Measurements from ENCODE around the gene SIGLEC5.

SIGLEC5 gene

GRCh38 chr19:51587264-51588191 is 42.7 kb downstream of the SIGLEC5 start:
- no peak for DNase-seq

- DNase-seq, result no peak
Observed at GRCh38 chr19:51586799-51587198, 43.4 kb downstream of the SIGLEC5 start.

GRCh38 chr19:51586103-51586728 is 44.0 kb downstream of the SIGLEC5 start:
- DNase-seq, result no peak

- no peak for DNase-seq
Observed at GRCh38 chr19:51576850-51577249, 53.4 kb downstream of the SIGLEC5 start.

- DNase-seq, result no peak
Observed at GRCh38 chr19:51573331-51573730, 56.9 kb downstream of the SIGLEC5 start.

DNA sequence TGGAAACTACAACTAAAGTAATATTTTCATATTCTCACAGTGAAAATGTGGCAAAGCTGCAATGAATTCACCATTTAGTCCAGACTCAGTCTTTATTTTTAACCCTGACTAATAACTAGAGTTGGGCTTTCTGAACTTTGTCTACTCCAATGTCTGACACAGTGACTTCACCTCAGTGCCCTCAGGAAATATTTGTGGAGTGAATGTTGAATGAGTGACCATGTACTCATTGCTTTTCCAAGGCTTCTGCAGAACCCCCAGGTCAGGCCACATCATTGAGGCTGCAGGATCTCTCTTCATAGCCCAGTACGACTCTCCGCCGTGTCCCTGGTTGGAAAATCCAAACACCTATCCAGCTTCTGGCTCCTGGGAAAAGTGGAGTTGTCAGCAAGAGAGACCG is 57.3 kb downstream of the SIGLEC5 start:
- DNase-seq, result no peak

GRCh38 chr19:51572410-51572809 is 57.8 kb downstream of the SIGLEC5 start:
- no peak for DNase-seq

DNA sequence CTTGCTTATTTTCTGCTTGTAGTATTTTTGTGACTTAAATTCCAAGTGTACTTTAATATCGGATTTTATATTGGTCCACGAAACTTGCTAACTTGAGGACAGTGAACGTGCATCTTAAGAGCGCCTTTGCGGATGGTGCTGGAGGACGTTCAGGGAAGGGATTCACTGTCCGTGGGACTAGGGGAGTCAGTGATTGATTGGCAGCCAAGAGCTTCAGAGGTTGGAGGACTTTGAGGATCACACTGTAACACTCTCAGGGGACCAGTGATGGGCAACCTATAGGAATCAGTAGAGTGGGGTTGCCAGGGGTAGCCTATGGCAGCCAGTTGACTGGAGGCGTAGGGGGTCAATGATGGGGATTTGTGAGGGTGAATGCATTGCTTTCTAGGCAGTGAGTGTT is 58.6 kb downstream of the SIGLEC5 start:
- DNase-seq, result no peak

DNA sequence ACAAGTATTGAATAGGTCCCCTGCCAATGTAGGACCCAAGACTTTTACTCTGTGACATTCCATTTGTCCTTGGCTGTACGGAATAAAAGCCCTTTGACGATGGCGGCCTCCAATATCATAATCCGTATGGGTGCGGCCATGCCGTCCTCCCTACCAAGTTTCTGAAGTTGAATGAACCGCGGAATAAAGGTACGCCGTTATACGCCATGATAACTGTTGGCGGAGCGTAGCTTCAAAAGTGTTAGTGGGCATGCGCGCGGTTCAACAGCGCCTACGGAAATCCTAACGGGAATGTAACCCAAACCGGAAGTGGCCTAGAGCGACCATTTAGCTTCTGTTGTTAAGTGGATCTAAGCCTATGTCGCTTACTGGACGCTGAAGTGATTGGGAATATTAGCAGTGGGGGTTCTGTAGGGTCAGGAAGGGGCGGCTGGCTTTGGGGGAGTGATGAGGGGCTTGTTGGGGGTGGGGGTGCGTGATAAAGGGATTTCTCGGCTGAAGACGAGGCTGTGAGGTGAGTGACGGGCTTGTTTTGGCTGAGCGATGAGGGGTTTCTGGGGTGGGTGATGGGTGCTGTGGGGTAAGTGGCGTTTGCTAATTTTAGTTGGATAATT is 59.1 kb downstream of the SIGLEC5 start, which contains the start of gene ZNF175:
ZNF175 (plus strand) TSS at position 322 of the 614 bp plus-strand sequence. CDS start 2,047 bp downstream, outside the sequence.
- peak; percentile 97 for DNase-seq

DNA sequence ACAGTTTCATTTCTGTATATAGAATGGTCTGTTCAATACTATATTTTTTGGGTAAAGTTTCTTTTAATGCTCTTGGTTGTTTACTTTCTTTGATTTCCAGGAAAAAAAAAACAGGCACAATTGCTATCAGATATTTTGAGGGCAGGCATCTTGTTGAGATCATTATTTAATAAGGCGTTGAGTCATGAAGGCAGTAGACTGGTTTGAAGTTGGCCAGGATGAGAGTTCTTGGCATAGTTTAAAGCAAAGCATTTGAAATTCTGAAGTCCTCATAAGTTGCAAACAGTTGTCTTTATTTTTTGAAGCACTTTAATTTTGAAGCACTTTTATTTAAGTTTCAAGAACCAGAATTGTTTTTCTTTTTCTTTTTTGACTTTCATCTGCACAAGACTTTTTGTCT is 61.7 kb downstream of the SIGLEC5 start:
- no peak for DNase-seq

DNA sequence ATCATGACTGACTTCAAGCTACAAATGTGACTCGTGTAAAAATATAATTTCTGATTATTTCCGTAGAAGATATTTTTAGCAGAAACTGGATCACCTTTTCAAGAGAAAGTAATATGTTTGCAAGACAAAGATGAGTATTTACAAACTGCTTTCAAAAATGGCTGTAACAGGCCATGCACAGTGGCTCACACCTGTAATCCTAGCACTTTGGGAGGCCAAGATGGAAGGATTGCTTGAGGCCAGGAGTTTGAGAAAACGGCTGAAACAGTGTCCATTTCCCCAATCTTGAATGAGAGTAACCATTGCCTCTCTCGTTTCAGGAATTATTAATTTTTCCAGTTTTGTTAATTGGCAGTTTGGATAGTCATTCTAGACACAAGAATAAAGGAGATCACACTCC is 62.6 kb downstream of the SIGLEC5 start:
- no peak for DNase-seq

DNA sequence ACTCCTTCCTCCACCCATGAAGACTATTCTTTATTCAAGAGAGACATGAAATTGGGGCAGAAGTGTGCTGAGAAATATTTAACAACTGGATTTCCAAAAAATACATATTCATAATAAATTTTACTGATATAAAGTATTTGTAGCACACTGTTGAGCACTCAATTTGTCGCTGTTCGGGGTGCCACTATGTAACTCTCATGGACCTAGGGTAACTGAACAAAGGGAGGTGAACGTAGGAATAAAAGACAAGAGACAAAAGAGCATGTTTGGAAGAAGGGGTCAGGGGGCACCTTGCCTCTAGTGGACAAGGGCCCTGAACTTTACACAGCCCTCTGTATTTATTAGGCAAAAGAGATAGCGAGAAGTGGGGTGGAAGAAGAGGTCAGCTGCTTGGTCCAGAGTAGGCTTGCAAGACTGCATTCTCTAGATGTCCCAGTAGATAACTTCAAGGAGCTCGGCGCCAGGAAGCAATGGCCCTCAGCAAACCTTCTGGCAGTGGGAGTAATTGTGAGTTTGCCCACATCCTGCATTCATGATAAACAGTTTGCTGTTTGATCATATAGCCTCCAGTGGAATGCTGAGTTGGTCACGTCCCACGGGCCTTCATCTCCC is 63.6 kb downstream of the SIGLEC5 start:
- DNase-seq, result no peak

DNA sequence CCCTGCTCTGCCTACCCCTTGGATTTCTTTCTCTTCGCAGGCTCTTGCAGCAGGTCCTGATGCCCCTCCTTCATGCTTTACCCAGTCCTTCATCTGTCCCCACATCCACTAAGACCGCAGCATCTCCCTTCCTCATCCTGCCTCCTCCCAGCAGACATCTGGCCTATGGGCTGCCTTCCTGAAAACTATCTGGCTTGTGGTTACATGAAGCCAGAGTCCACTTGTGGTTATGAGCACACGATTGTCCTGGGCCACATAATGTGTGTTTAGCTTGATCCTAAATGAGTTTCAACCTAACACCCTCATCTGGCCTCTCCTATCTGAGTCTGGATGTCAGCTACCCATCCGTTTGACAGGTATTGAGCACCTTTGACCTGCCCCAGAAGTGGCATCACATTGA is 64.6 kb downstream of the SIGLEC5 start:
- DNase-seq, result no peak

GRCh38 chr19:51564791-51565190 is 65.4 kb downstream of the SIGLEC5 start:
- no peak for DNase-seq
